Ascending aorta (tissue), 2 donors: ENCODE results near the gene FAM228B. TPM values are rescaled to one million over a fixed set of nuclear protein-coding genes. Genes with fewer than 3 reads are reported as not detected.

Experiments
- DNase-seq, 2 donors: peaks; one replicate each; pipeline ENCODE4 v3.0.0-alpha.2; 2019; ENCODE audit warnings: low spot score in 2 of 2
- H3K27ac ChIP-seq, 2 donors: fragments of 200-600 bp; sonication (generic); one replicate each; pipeline ENCODE4 v1.5.1; 2016 to 2017; ENCODE audit warnings: mild to moderate bottlenecking in 1 of 2
- H3K27me3 ChIP-seq: fragments of 200-600 bp; sonication (generic); one replicate; pipeline ENCODE4 v1.5.1; 2017
- H3K36me3 ChIP-seq, 2 donors: fragments of 200-600 bp; sonication (generic); one replicate each; pipeline ENCODE4 v1.5.1; 2016
- H3K4me1 ChIP-seq, 2 donors: fragments of 200-600 bp; sonication (generic); one replicate each; pipeline ENCODE4 v1.5.1; 2016 to 2017; ENCODE audit warnings: mild to moderate bottlenecking in 1 of 2
- H3K4me3 ChIP-seq, 2 donors: fragments of 200-600 bp; sonication (generic); one replicate each; pipeline ENCODE4 v1.5.1; 2016 to 2017; ENCODE audit warnings: mild to moderate bottlenecking in 1 of 2
- H3K9me3 ChIP-seq, 2 donors: fragments of 200-600 bp; sonication (generic); one replicate each; pipeline ENCODE4 v1.5.1; 2016
- CTCF ChIP-seq, 3 experiments: fragments of 200-600 bp in 2 of 3; fragments of 450-650 bp in 1 of 3; sonication (generic) in 2 of 3; IDR thresholded peaks; one replicate each; pipeline ENCODE4 v1.5.1; 2016 to 2019; ENCODE audit warnings: antibody characterized with exemption in 3 of 3, mild to moderate bottlenecking in 1 of 3, moderate library complexity in 1 of 3
- intact Hi-C: fragments of 100-400 bp; cut with DNase I; formaldehyde crosslinking; loops from one replicate; pipeline ENCODE4 v1.15.1; 2023
- total RNA-seq: library from RNA; depleted of rRNA; stranded (reverse); fragments of >200 nt; gene quantifications from one replicate; pipeline ENCODE4 v1.1.0, GENCODE V29; 2016

The FAM228B gene
- total RNA-seq, 1 donor from 2014 or later, result 144 TPM

DNA sequence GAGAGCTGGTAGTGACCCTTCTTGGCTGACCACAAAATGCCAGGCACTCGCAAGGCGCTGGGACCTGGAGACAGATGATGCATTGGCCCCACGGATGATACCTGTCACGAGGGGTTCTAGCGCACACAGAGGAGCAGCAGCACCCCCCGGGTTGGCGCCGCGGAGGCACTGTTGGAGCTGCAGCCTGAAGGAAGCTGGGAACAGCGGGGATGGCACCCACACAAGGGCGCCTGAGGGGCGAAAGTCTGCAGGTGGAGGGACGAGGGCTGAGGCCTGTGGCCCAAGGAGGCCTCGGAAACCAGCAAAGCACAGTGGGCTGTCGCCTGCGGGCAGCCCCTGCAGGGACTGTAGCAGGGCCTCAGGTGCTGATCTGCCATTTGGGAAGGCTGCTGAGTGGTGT, 85.2 kb downstream of the FAM228B start:
- TF ChIP-seq CTCF (IDR thresholded peaks at IDR 0.05), result no peak
- no peaks in the 10 kb centered on the region for H3K4me1 ChIP-seq
- H3K27ac ChIP-seq, result no peak overlapping the region
- peaks cover 72 to 95% of the 10 kb centered on the region in 2 donors for H3K36me3 ChIP-seq
- no peaks in the 10 kb centered on the region for H3K9me3 ChIP-seq
- intact Hi-C loops, result no loop called here
- no peak overlapping the region for H3K4me3 ChIP-seq
- DNase-seq, result no peak
- no peaks in the 10 kb centered on the region for H3K27me3 ChIP-seq

DNA sequence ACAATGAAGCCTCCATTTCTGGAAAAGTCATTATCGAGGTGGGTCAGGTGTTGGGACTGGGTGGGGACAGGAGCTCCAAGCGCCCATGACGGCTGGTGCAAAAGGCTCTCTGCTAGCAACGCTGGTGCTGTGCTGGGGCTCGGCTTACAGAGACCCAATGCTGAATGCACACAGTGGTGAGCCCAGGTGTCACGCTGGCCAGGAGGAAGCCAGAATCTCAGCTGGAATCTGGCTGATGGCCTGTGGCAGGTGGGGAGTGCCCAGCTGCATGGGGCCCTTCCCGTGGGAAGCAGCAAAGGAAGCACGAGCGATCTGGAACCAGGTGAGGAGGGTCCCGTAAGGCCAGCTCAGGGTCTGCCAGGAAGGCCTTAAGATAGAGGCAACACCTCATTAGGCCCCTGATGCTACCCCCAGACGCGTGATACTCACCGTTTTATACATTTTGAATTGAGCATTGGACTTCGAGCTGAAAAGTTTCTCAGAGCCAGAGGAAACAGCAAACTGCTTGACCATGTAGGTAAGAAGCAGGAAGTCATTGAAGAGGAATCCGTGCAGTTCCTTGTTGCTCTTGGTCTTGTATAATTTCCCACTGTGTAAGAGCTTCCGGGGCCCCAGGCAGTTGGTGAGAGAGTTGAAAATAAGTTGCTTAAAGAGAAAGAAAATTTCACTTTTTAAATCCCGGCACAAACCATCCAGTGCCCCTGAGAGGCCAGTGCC, 86.3 kb downstream of the FAM228B start:
- Histone ChIP-seq H3K4me1 (no peaks in the 10 kb centered on the region), H3K36me3 (peaks cover 63 to 90% of the 10 kb centered on the region in 2 donors), H3K27me3 (no peaks in the 10 kb centered on the region), H3K9me3 (no peaks in the 10 kb centered on the region), H3K4me3 (no peak overlapping the region), H3K27ac (no peak overlapping the region)
- TF ChIP-seq CTCF (IDR thresholded peaks at IDR 0.05), result no peak
- intact Hi-C loops, result no loop called here
- no peak for DNase-seq

DNA sequence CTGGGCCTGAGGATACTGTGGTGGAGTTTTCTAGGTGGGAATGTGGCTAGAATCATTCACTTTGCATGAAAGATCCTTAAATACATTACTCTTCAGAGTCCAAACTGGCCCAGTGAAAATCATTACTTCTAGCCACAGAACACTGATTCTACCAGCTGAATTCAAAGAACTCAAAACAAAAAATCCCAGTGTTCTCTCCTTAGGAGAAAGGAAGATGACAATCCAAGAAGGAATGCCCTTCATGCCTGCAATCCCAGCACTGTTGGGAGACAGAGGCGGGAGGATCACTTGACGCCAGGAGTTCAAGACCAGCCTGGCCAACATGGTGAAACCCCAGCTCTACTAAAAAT, 86.8 kb downstream of the FAM228B start:
- no peaks in the 10 kb centered on the region for H3K27me3 ChIP-seq
- no peak for DNase-seq
- no peaks in the 10 kb centered on the region for H3K4me1 ChIP-seq
- peaks cover 63 to 88% of the 10 kb centered on the region in 2 donors for H3K36me3 ChIP-seq
- H3K9me3 ChIP-seq, result no peaks in the 10 kb centered on the region
- H3K4me3 ChIP-seq, result no peak overlapping the region
- intact Hi-C loops, result no loop called here
- no peak overlapping the region for H3K27ac ChIP-seq
- TF ChIP-seq CTCF (IDR thresholded peaks at IDR 0.05), result no peak

- no peak for DNase-seq
- Histone ChIP-seq H3K36me3 (peaks cover 63 to 88% of the 10 kb centered on the region in 2 donors), H3K4me3 (no peak overlapping the region), H3K27ac (no peak overlapping the region), H3K9me3 (no peaks in the 10 kb centered on the region), H3K27me3 (no peaks in the 10 kb centered on the region), H3K4me1 (no peaks in the 10 kb centered on the region)
- TF ChIP-seq CTCF (IDR thresholded peaks at IDR 0.05), result no peak
- intact Hi-C loops, result no loop called here
These were observed 87.5 kb downstream of the FAM228B start for GRCh38 chr2:24210723-24211122.

- no peak for DNase-seq
- no peak overlapping the region for H3K27ac ChIP-seq
- peaks cover 63 to 88% of the 10 kb centered on the region in 2 donors for H3K36me3 ChIP-seq
- intact Hi-C loops, result no loop called here
- no peaks in the 10 kb centered on the region for H3K27me3 ChIP-seq
- no peaks in the 10 kb centered on the region for H3K4me1 ChIP-seq
- no peak overlapping the region for H3K4me3 ChIP-seq
- no peak for TF ChIP-seq CTCF (IDR thresholded peaks at IDR 0.05)
- H3K9me3 ChIP-seq, result no peaks in the 10 kb centered on the region
These were observed 88.1 kb downstream of the FAM228B start for GRCh38 chr2:24211408-24211807.

GRCh38 chr2:24214880-24215279, 91.6 kb downstream of the FAM228B start:
- Histone ChIP-seq H3K9me3 (no peaks in the 10 kb centered on the region), H3K36me3 (peaks cover 61 to 90% of the 10 kb centered on the region in 2 donors), H3K4me1 (no peaks in the 10 kb centered on the region), H3K4me3 (no peak overlapping the region), H3K27ac (no peak overlapping the region), H3K27me3 (no peaks in the 10 kb centered on the region)
- intact Hi-C loops, result no loop called here
- TF ChIP-seq CTCF (IDR thresholded peaks at IDR 0.05), result no peak
- no peak for DNase-seq
